GM12878 (cell line): ENCODE results near the gene SPSB3. TPM values are rescaled to one million over a fixed set of nuclear protein-coding genes. Genes with fewer than 3 reads are reported as not detected.

Experiments
- ASH2L ChIP-seq: fragments of 300-600, 200-600 bp; sonication (generic); IDR thresholded peaks from 2 replicates; pipeline ENCODE4 v1.6.1; 2017; ENCODE audit warnings: low read depth, mild to moderate bottlenecking, borderline replicate concordance
- BHLHE40 ChIP-seq, 2 experiments: fragments of 450-650 bp in 1 of 2; IDR thresholded peaks; 2 replicates each; pipeline ENCODE4 v1.6.1; 2011 to 2017; ENCODE audit warnings: low read depth in 2 of 2, borderline replicate concordance in 1 of 2, improper control_type of control experiment in 1 of 2, low read length in 1 of 2, mild to moderate bottlenecking in 1 of 2
- BRCA1 ChIP-seq: IDR thresholded peaks from 2 replicates; pipeline ENCODE4 v1.6.1; 2011; ENCODE audit warnings: low read depth, low read length, improper control_type of control experiment
- CREB1 ChIP-seq: IDR thresholded peaks from 2 replicates; pipeline ENCODE4 v1.6.1; 2012; ENCODE audit warnings: low read depth, mild to moderate bottlenecking, inconsistent platforms
- E4F1 ChIP-seq: fragments of 450-650 bp; IDR thresholded peaks from 2 replicates; pipeline ENCODE4 v1.6.1; 2018; ENCODE audit warnings: borderline replicate concordance, mild to moderate bottlenecking; ENCODE audit not compliant: partially characterized antibody
- GABPA ChIP-seq: IDR thresholded peaks from 2 replicates; pipeline ENCODE4 v1.6.1; 2014; ENCODE audit warnings: antibody characterized with exemption, low read depth, mild to moderate bottlenecking, inconsistent platforms
- HCFC1 ChIP-seq: fragments of 150-350 bp; IDR thresholded peaks from 2 replicates; pipeline ENCODE4 v1.6.1; 2014; ENCODE audit warnings: low read length
- HDGF ChIP-seq: fragments of 450-650 bp; IDR thresholded peaks from 2 replicates; pipeline ENCODE4 v1.6.1; 2016; ENCODE audit warnings: antibody characterized with exemption
- HSF1 ChIP-seq: fragments of 150-350 bp; IDR thresholded peaks from 2 replicates; pipeline ENCODE4 v1.6.1; 2014; ENCODE audit warnings: mild to moderate bottlenecking, low read depth, low read length
- IKZF2 ChIP-seq, 2 experiments: fragments of 450-650 bp; IDR thresholded peaks; 2 replicates each; pipeline ENCODE4 v1.6.1; 2017; ENCODE audit warnings: mild to moderate bottlenecking in 2 of 2, moderate library complexity in 2 of 2
- MTA2 ChIP-seq: fragments of 450-650 bp; IDR thresholded peaks from 2 replicates; pipeline ENCODE4 v1.6.1; 2016; ENCODE audit warnings: low read depth, mild to moderate bottlenecking, moderate library complexity
- MYB ChIP-seq: fragments of 150-350 bp; IDR thresholded peaks from 2 replicates; pipeline ENCODE4 v1.6.1; 2014; ENCODE audit warnings: mild to moderate bottlenecking, low read depth, low read length, borderline replicate concordance
- NFXL1 ChIP-seq: fragments of 450-650 bp; IDR thresholded peaks from 2 replicates; pipeline ENCODE4 v1.6.1; 2017; ENCODE audit warnings: antibody characterized with exemption, mild to moderate bottlenecking, borderline replicate concordance
- NFYB ChIP-seq: IDR thresholded peaks from 2 replicates; pipeline ENCODE4 v1.6.1; 2011; ENCODE audit warnings: low read depth, mild to moderate bottlenecking, low read length, improper control_type of control experiment, moderate library complexity; ENCODE audit not compliant: insufficient read depth
- NRF1 ChIP-seq: conservative IDR thresholded peaks from 2 replicates; pipeline ENCODE4 v1.6.1; 2011; ENCODE audit warnings: mild to moderate bottlenecking, low read depth, low read length, improper control_type of control experiment
- PRDM15 ChIP-seq: fragments of 450-650 bp; formaldehyde crosslinking; IDR thresholded peaks from 2 replicates; pipeline ENCODE4 v1.4.0; 2020; ENCODE audit warnings: mild to moderate bottlenecking, moderate library complexity
- SREBF1 ChIP-seq: IDR thresholded peaks from 2 replicates; pipeline ENCODE4 v1.6.1; 2012; ENCODE audit warnings: mild to moderate bottlenecking, low read length
- SRF ChIP-seq, 2 experiments: IDR thresholded peaks; 2 replicates each; pipeline ENCODE4 v1.6.1; 2011; ENCODE audit warnings: low read depth in 2 of 2, low read length in 2 of 2, mild to moderate bottlenecking in 1 of 2, moderate library complexity in 1 of 2
- STAT1 ChIP-seq: fragments of 450-650 bp; conservative IDR thresholded peaks from 2 replicates; pipeline ENCODE4 v1.6.1; 2014; ENCODE audit warnings: antibody characterized with exemption, mild to moderate bottlenecking
- SUPT20H ChIP-seq: IDR thresholded peaks from 2 replicates; pipeline ENCODE4 v1.6.1; 2011; ENCODE audit warnings: low read depth, mild to moderate bottlenecking, low read length, moderate library complexity, borderline replicate concordance; ENCODE audit not compliant: control insufficient read depth
- SUZ12 ChIP-seq: fragments of 200-600 bp; sonication (generic); IDR thresholded peaks from one replicate; pipeline ENCODE4 v1.6.1; 2018; ENCODE audit warnings: antibody characterized with exemption, mild to moderate bottlenecking; ENCODE audit not compliant: unreplicated experiment
- ZNF207 ChIP-seq: fragments of 450-650 bp; IDR thresholded peaks from 2 replicates; pipeline ENCODE4 v1.6.1; 2014; ENCODE audit warnings: antibody characterized with exemption, mild to moderate bottlenecking, borderline replicate concordance
- ZNF217 ChIP-seq: fragments of 450-650 bp; IDR thresholded peaks from 2 replicates; pipeline ENCODE4 v1.6.1; 2017; ENCODE audit warnings: antibody characterized with exemption, mild to moderate bottlenecking
- polyA plus RNA-seq, 11 experiments: library from polyadenylated mRNA; depleted of rRNA in 4 of 11; unstranded in 6 of 11; stranded (reverse) in 5 of 11; fragments of >200 nt; fragmentation: Nextera tagmentation in 4 of 11; fragmentation: Illumina TruSeq in 1 of 11; extraction: Ambion mirVana in 4 of 11; extraction: Trizol in 1 of 11; gene quantifications; 1 replicate in 1 of 11; 2 replicates in 10 of 11; pipeline versions ENCODE4 v1.2.1 to v1.2.3, GENCODE V29; 2011 to 2016; ENCODE audit warnings: inconsistent platforms in 2 of 11, missing spikeins in 2 of 11, low read depth in 1 of 11
- total RNA-seq, 4 experiments: library from RNA; depleted of rRNA in 3 of 4; stranded (reverse); fragments of >200 nt in 3 of 4; fragmentation: Illumina TruSeq in 1 of 4; extraction: Trizol in 1 of 4; gene quantifications; 2 replicates each; pipeline versions ENCODE4 v1.2.1 to v1.2.3, GENCODE V29; 2013 to 2021

SPSB3 gene
- total and polyA plus RNA-seq, 10 of the 15 experiments (the other 5 are each of a cell fraction or from before 2014, with no cell fraction given): 0.31 to 26.9 (median 14.0) TPM

- TF ChIP-seq MTA2 (no peak), ASH2L (peak; percentile 46; the same call in 1 of the 2 replicates), STAT1 (0 out of 2 replicates have a peak, but pooled peaks have one; percentile 25), SRF (IDR thresholded peaks at IDR 0.05; ENCODE audit: low read depth in 2 of 2, low read length in 2 of 2) (no peak; a peak in 1 of 4 replicates), BHLHE40 (IDR thresholded peaks at IDR 0.05; ENCODE audit: borderline replicate concordance in 1 of 2, low read depth in 2 of 2, low read length in 1 of 2) (peak in 1 of 2 experiments; percentile 89; a peak in 2 of 4 replicates), HCFC1 (peak; percentile 83), PRDM15 (no peak), NFYB (peak; percentile 93), BRCA1 (no peak), CREB1 (peak; percentile 36; the same call in 1 of the 2 replicates), ZNF217 (no peak), SREBF1 (no peak), SUZ12 (no peak), MYB (no peak), ZNF207 (peak; percentile 93), NRF1 (no peak), SUPT20H (no peak), IKZF2 (IDR thresholded peaks at IDR 0.05) (peak; percentile 53 to 67; a peak in 3 of 4 replicates), E4F1 (no peak), HDGF (0 out of 2 replicates have a peak, but pooled peaks have one; percentile 69), NFXL1 (no peak), HSF1 (no peak), GABPA (no peak)
Measured at GRCh38 chr16:1826691-1827573, 44.6 kb upstream of the SPSB3 start, which contains the start of the genes FAHD1 and HAGH (continued).
